Neural crest cell (in vitro differentiated cells): Measurements from ENCODE around the gene TOMM5. TPM values are rescaled to one million over a fixed set of nuclear protein-coding genes. Genes with fewer than 3 reads are reported as not detected.

Experiments used
- DNase-seq: peaks from one replicate; pipeline ENCODE4 v3.0.0; 2021; ENCODE audit warnings: low read depth, mixed read lengths, low spot score
- H3K27ac Mint-ChIP-seq: one replicate; pipeline ENCODE4 v1.8.0; 2021; ENCODE audit warnings: mild to moderate bottlenecking, mixed read lengths; ENCODE audit not compliant: unreplicated experiment
- H3K27me3 Mint-ChIP-seq: 2 replicates; pipeline ENCODE4 v1.8.0; 2021; ENCODE audit warnings: low read depth, mild to moderate bottlenecking, mixed read lengths
- H3K36me3 Mint-ChIP-seq: 2 replicates; pipeline ENCODE4 v1.8.0; 2021; ENCODE audit warnings: low read depth, mild to moderate bottlenecking, mixed read lengths
- H3K4me1 Mint-ChIP-seq: 2 replicates; pipeline ENCODE4 v1.8.0; 2021; ENCODE audit warnings: mixed read lengths
- H3K4me3 Mint-ChIP-seq: one replicate; pipeline ENCODE4 v1.8.0; 2021; ENCODE audit warnings: mild to moderate bottlenecking, mixed read lengths
- H3K9me3 Mint-ChIP-seq: 2 replicates; pipeline ENCODE4 v1.8.0; 2021; ENCODE audit warnings: mixed read lengths
- CTCF ChIP-seq: fragments of 200-600 bp; sonication (generic); conservative IDR thresholded peaks from 2 replicates; pipeline ENCODE4 v1.5.0; 2021; ENCODE audit warnings: antibody characterized with exemption, mild to moderate bottlenecking
- total RNA-seq: library from RNA; stranded (reverse); gene quantifications from 2 replicates; pipeline ENCODE4 v1.2.1, GENCODE V29; 2021

Gene TOMM5
- total RNA-seq, 1 donor from 2014 or later, result 155 TPM

- DNase-seq, result no peak
- no peak overlapping the region for H3K27ac Mint-ChIP-seq
- TF ChIP-seq CTCF, result no peak
- no peak overlapping the region for H3K4me3 Mint-ChIP-seq
- H3K4me1 Mint-ChIP-seq, result peaks cover 5% of the 10 kb centered on the region
- H3K36me3 Mint-ChIP-seq, result no peaks in the 10 kb centered on the region
- H3K9me3 Mint-ChIP-seq, result no peaks in the 10 kb centered on the region
- peaks cover 4% of the 10 kb centered on the region for H3K27me3 Mint-ChIP-seq
Observed at GRCh38 chr9:37620396-37620795, 28.0 kb upstream of the TOMM5 start.

GRCh38 chr9:37619806-37620205 lies 27.4 kb upstream of the TOMM5 start:
- H3K4me3 Mint-ChIP-seq, result no peak overlapping the region
- H3K36me3 Mint-ChIP-seq, result no peaks in the 10 kb centered on the region
- DNase-seq, result no peak
- peaks cover 4% of the 10 kb centered on the region for H3K27me3 Mint-ChIP-seq
- TF ChIP-seq CTCF, result no peak
- H3K27ac Mint-ChIP-seq, result no peak overlapping the region
- no peaks in the 10 kb centered on the region for H3K9me3 Mint-ChIP-seq
- peaks cover 5% of the 10 kb centered on the region for H3K4me1 Mint-ChIP-seq

GRCh38 chr9:37618817-37619216 lies 26.4 kb upstream of the TOMM5 start:
- no peak for TF ChIP-seq CTCF
- no peak for DNase-seq
- Mint-ChIP-seq H3K36me3 (no peaks in the 10 kb centered on the region), H3K9me3 (no peaks in the 10 kb centered on the region), H3K27ac (no peak overlapping the region), H3K4me3 (no peak overlapping the region), H3K4me1 (peaks cover 5% of the 10 kb centered on the region), H3K27me3 (peaks cover 8% of the 10 kb centered on the region)

GRCh38 chr9:37617832-37618231 lies 25.4 kb upstream of the TOMM5 start:
- H3K4me1 Mint-ChIP-seq, result peaks cover 5% of the 10 kb centered on the region
- no peaks in the 10 kb centered on the region for H3K9me3 Mint-ChIP-seq
- no peak overlapping the region for H3K27ac Mint-ChIP-seq
- DNase-seq, result no peak
- TF ChIP-seq CTCF, result no peak
- H3K4me3 Mint-ChIP-seq, result no peak overlapping the region
- no peaks in the 10 kb centered on the region for H3K36me3 Mint-ChIP-seq
- H3K27me3 Mint-ChIP-seq, result peaks cover 8% of the 10 kb centered on the region

GRCh38 chr9:37617161-37617560 lies 24.8 kb upstream of the TOMM5 start:
- H3K27ac Mint-ChIP-seq, result no peak overlapping the region
- no peak overlapping the region for H3K4me3 Mint-ChIP-seq
- no peak for TF ChIP-seq CTCF
- H3K9me3 Mint-ChIP-seq, result no peaks in the 10 kb centered on the region
- H3K27me3 Mint-ChIP-seq, result peaks cover 11% of the 10 kb centered on the region
- peaks cover 5% of the 10 kb centered on the region for H3K4me1 Mint-ChIP-seq
- DNase-seq, result no peak
- no peaks in the 10 kb centered on the region for H3K36me3 Mint-ChIP-seq

GRCh38 chr9:37611961-37612360 lies 19.6 kb upstream of the TOMM5 start:
- H3K9me3 Mint-ChIP-seq, result no peaks in the 10 kb centered on the region
- H3K4me3 Mint-ChIP-seq, result no peak overlapping the region

More at GRCh38 chr9:37611961-37612360, 19.6 kb upstream of the TOMM5 start:
- H3K27ac Mint-ChIP-seq, result no peak overlapping the region
- peaks cover 24% of the 10 kb centered on the region for H3K27me3 Mint-ChIP-seq
- TF ChIP-seq CTCF, result no peak
- no peaks in the 10 kb centered on the region for H3K4me1 Mint-ChIP-seq
- DNase-seq, result no peak
- H3K36me3 Mint-ChIP-seq, result no peaks in the 10 kb centered on the region
